ENCODE results near the gene TBRG4.

The TBRG4 gene

GRCh38 chr7:45073031-45073785 lies 38.3 kb downstream of the TBRG4 start:
- no peak for FAIRE-seq

- FAIRE-seq: no peak
Observed at GRCh38 chr7:45072131-45073030, 39.1 kb downstream of the TBRG4 start.

- no peak for FAIRE-seq
Observed at GRCh38 chr7:45071528-45071927, 40.0 kb downstream of the TBRG4 start.

GRCh38 chr7:45070254-45070642 lies 41.2 kb downstream of the TBRG4 start:
- FAIRE-seq: no peak

- FAIRE-seq: no peak
Observed at GRCh38 chr7:45069444-45070253, 41.8 kb downstream of the TBRG4 start.

- FAIRE-seq: no peak
Observed at GRCh38 chr7:45068236-45069023, 43.1 kb downstream of the TBRG4 start.

GRCh38 chr7:45067582-45067981 lies 43.9 kb downstream of the TBRG4 start:
- no peak for FAIRE-seq

GRCh38 chr7:45066409-45066808 lies 45.1 kb downstream of the TBRG4 start:
- no peak for FAIRE-seq

GRCh38 chr7:45065031-45065995 lies 46.2 kb downstream of the TBRG4 start:
- FAIRE-seq: no peak

- no peak for FAIRE-seq
Observed at GRCh38 chr7:45064047-45064725, 47.3 kb downstream of the TBRG4 start.

- no peak for FAIRE-seq
Observed at GRCh38 chr7:45061806-45062425, 49.6 kb downstream of the TBRG4 start.

GRCh38 chr7:45061352-45061751 lies 50.1 kb downstream of the TBRG4 start:
- no peak for FAIRE-seq

- FAIRE-seq: no peak
Observed at GRCh38 chr7:45060295-45060694, 51.2 kb downstream of the TBRG4 start.

- no peak for FAIRE-seq
Observed at GRCh38 chr7:45057878-45058277, 53.6 kb downstream of the TBRG4 start.

- no peak for FAIRE-seq
Observed at GRCh38 chr7:45055594-45056219, 55.8 kb downstream of the TBRG4 start.

- FAIRE-seq: peak; percentile 35
Observed at GRCh38 chr7:45055016-45055415, 56.5 kb downstream of the TBRG4 start.

GRCh38 chr7:45054442-45054841 lies 57.1 kb downstream of the TBRG4 start:
- no peak for FAIRE-seq

GRCh38 chr7:45053941-45054340 lies 57.6 kb downstream of the TBRG4 start:
- FAIRE-seq: no peak

GRCh38 chr7:45053401-45053800 lies 58.1 kb downstream of the TBRG4 start:
- FAIRE-seq: no peak

Data from endometrium (tissue), 2 donors.